NCI-H1105 (cell line): ENCODE measurements around the gene MATN4.

Experiments used
- DNase-seq: peaks from one replicate; lab custom pipeline; 2025; lab: John Stamatoyannopoulos, UW

MATN4 gene

GRCh38 chr20:45290677-45291355 lies 17.3 kb downstream of the MATN4 start:
- DNase-seq = peak; percentile 68

GRCh38 chr20:45289942-45290676 lies 18.0 kb downstream of the MATN4 start:
- DNase-seq = no peak

GRCh38 chr20:45288860-45289259 lies 19.2 kb downstream of the MATN4 start:
- no peak for DNase-seq

GRCh38 chr20:45288376-45288775 lies 19.7 kb downstream of the MATN4 start:
- no peak for DNase-seq

GRCh38 chr20:45283551-45284057 lies 24.5 kb downstream of the MATN4 start:
- DNase-seq = no peak

GRCh38 chr20:45282700-45283550 lies 25.2 kb downstream of the MATN4 start:
- no peak for DNase-seq

DNA sequence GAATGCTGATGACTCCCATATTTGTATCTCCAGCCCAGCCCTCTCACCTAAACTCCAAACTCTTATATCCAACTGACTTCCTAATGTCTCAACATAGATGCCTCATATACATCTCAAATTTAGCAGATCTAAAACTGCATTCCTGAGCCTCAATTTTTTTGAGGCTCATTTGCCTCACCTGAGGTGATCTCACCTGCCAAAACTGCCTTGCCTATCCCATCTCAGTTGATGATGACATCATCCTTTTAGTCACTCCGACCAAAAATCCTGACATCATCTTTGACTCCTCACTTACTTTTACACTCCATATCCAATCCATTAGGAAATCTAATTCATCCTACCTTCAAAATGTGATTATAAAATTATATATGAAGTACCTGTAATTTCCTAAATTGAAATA lies 28.1 kb downstream of the MATN4 start:
- DNase-seq = no peak

- no peak for DNase-seq
Measured at GRCh38 chr20:45275338-45275737, 32.8 kb downstream of the MATN4 start.

- no peak for DNase-seq
Measured at GRCh38 chr20:45269754-45270270, 38.3 kb downstream of the MATN4 start.

- no peak for DNase-seq
Measured at GRCh38 chr20:45269056-45269455, 39.0 kb downstream of the MATN4 start.

GRCh38 chr20:45268531-45268930 lies 39.6 kb downstream of the MATN4 start:
- no peak for DNase-seq

GRCh38 chr20:45266977-45267376 lies 41.1 kb downstream of the MATN4 start:
- DNase-seq = no peak

GRCh38 chr20:45263556-45264266 lies 44.4 kb downstream of the MATN4 start:
- no peak for DNase-seq

GRCh38 chr20:45258664-45259063 lies 49.4 kb downstream of the MATN4 start:
- DNase-seq = no peak

DNA sequence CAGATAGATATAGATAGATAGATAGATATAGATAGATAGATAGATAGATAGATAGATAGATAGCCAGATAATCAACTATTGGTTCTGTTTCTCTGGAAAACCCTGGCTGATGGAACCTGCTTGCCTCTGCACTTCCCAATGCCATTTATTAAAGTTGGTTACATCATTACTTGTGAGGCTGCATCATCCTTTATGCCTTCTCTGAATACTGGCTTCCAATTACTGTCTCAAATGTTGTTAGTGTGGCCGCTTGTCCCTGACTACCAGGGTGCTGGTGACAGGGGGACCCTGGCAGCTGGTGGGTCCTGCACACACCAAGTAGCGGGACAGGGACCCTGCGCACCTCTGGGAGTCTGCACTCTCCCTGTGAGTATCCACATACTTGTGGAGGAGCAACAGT lies 49.8 kb downstream of the MATN4 start:
- no peak for DNase-seq

GRCh38 chr20:45257711-45258110 lies 50.4 kb downstream of the MATN4 start:
- no peak for DNase-seq

- DNase-seq = no peak
Measured at GRCh38 chr20:45257161-45257560, 50.9 kb downstream of the MATN4 start.

DNA sequence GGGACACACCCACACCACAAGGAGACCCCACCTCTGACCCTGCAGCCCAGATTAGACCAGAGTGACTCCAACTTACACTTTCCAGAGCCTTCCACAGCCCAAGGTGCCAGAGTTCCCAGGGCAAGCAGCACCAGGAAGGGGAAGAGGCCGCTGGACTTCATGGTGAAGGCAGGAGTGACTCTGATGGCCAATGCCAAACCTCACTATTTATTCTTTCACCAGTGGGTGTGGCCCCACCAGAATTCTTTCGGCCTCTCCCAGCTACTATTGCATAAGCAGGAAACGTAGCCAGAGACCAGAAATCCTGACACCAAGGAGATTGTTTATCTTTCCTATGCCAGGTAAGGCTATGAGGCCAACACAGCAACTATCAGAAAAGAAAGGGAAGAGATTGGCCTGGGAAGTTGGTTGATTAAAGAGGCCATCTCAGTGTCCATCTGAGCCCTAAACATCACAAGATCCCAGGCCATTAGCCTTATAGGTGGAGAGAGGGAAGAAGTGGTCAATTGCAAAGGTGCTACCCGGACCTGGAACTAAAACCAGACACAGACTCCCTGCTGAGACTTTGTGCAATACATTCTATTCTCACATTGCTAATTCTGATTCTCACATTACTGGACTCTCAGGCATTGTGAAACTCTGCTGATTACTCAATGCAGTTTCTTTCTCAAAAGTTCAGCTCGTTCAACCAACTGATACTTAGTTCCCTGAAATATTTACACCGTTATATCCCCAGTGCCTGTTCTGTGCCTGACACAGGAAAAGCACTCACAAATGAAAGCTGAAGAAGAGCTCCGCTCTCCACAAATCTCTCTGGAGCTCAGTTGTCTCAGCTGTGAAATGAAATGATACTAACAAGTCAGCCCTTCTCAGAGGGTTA lies 53.5 kb downstream of the MATN4 start, which contains the start of gene SLPI:
Gene SLPI, minus strand, starts transcription at position 182 of the 880 bp plus-strand sequence. Its CDS starts 21 bp downstream, at position 161.
- DNase-seq = no peak

DNA sequence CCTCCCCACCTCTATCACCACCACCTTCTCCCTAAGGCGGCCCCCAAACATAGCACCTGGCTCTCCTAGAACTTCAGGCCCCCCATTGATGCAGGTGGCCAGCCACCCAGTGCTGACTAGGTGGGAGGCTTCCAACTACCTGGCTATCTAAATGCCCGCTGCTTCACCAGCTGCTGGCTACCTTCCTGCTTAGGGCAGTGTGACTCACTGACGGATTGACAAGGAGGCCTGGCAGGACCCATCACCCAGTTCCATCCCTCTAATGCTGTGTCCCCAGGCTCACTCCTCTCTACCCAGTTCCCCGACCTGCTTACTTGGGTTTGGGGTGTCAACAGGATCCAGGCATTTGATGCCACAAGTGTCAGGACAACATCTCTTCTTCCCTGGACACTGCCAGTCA lies 54.8 kb downstream of the MATN4 start:
- no peak for DNase-seq

GRCh38 chr20:45251884-45252560 lies 56.1 kb downstream of the MATN4 start:
- DNase-seq = no peak
